Measurements from ENCODE around the gene SIX1. TPM values are rescaled to one million over a fixed set of nuclear protein-coding genes. Genes with fewer than 3 reads are reported as not detected.

SIX1 gene
- total RNA-seq, 1 experiment from 2014 or later: 0.59 TPM

GRCh38 chr14:60651086-60651795, 2.0 kb upstream of the SIX1 start:
- H3K9me3 Mint-ChIP-seq: no peaks in the 10 kb centered on the region
- peaks cover 83% of the 10 kb centered on the region for H3K4me1 Mint-ChIP-seq
- DNase-seq (ENCODE audit: low spot score) (no peak), ATAC-seq (no peak)
- CTCF ChIA-PET: no interaction called here
- H3K27me3 Mint-ChIP-seq (ENCODE audit: low read depth): peaks cover 99% of the 10 kb centered on the region
- H3K27ac Mint-ChIP-seq: no peak overlapping the region
- POLR2A ChIA-PET: no interaction called here
- peak overlapping the region; percentile 75; the same call in 1 of the 2 replicates for H3K4me3 Mint-ChIP-seq
- no peak for TF ChIP-seq CTCF (IDR thresholded peaks at IDR 0.05)
- no peak for TF ChIP-seq MLX (CRISPR knock-in tag; IDR thresholded peaks at IDR 0.05)
- TF ChIP-seq PREB (CRISPR knock-in tag; IDR thresholded peaks at IDR 0.05; ENCODE audit: borderline replicate concordance): no peak
- TF ChIP-seq JAZF1 (CRISPR knock-in tag; IDR thresholded peaks at IDR 0.05): no peak
- no peak for TF ChIP-seq RELA (CRISPR knock-in tag; IDR thresholded peaks at IDR 0.05; ENCODE audit: borderline replicate concordance)
- TF ChIP-seq ZBTB21 (CRISPR knock-in tag; IDR thresholded peaks at IDR 0.05; ENCODE audit: borderline replicate concordance): no peak
- H3K36me3 Mint-ChIP-seq: no peaks in the 10 kb centered on the region

GRCh38 chr14:60650373-60650961, 1.2 kb upstream of the SIX1 start:
- peaks cover 85% of the 10 kb centered on the region for H3K4me1 Mint-ChIP-seq
- H3K36me3 Mint-ChIP-seq: no peaks in the 10 kb centered on the region
- ChIA-PET CTCF (interaction anchor here (0.9 to 1.2 kb wide), 2 partner anchors 13 to 27 kb away, joined by 3 to 4 read pairs; no protein-coding TSS in a partner anchor), POLR2A (interaction anchor here (1.0 kb wide), 1 partner anchor 10 kb away, joined by 3 read pairs; no protein-coding TSS in a partner anchor)
- TF ChIP-seq NFATC4 (CRISPR knock-in tag; IDR thresholded peaks at IDR 0.05) (no peak), CDX4 (CRISPR knock-in tag; IDR thresholded peaks at IDR 0.05; ENCODE audit: borderline replicate concordance) (no peak), GRHL2 (CRISPR knock-in tag; IDR thresholded peaks at IDR 0.05; ENCODE audit: insufficient replicate concordance, severe bottlenecking) (no peak), ZNF512 (CRISPR knock-in tag; IDR thresholded peaks at IDR 0.05; ENCODE audit: borderline replicate concordance) (no peak), EMX1 (CRISPR knock-in tag; IDR thresholded peaks at IDR 0.05) (no peak), NR1H2 (CRISPR knock-in tag; IDR thresholded peaks at IDR 0.05) (no peak), HMGA2 (CRISPR knock-in tag; IDR thresholded peaks at IDR 0.05) (no peak), TEAD1 (CRISPR knock-in tag; IDR thresholded peaks at IDR 0.05) (no peak), ATF2 (CRISPR knock-in tag; IDR thresholded peaks at IDR 0.05; ENCODE audit: borderline replicate concordance, low read depth) (no peak), NR3C1 (CRISPR knock-in tag; conservative IDR thresholded peaks at IDR 0.05; ENCODE audit: low read depth) (no peak), ZNF121 (CRISPR knock-in tag; IDR thresholded peaks at IDR 0.05) (no peak), NR2C2 (CRISPR knock-in tag; IDR thresholded peaks at IDR 0.05) (no peak), RORB (CRISPR knock-in tag; IDR thresholded peaks at IDR 0.05) (no peak)
- no peak for ATAC-seq
- peak overlapping the region; percentile 70 for H3K4me3 Mint-ChIP-seq
- no peaks in the 10 kb centered on the region for H3K9me3 Mint-ChIP-seq
- no peak for DNase-seq (ENCODE audit: low spot score)
- H3K27me3 Mint-ChIP-seq (ENCODE audit: low read depth): peaks cover 99% of the 10 kb centered on the region
- H3K27ac Mint-ChIP-seq: no peak overlapping the region

Measured in WTC11 (cell line).